Epithelial cell of esophagus (primary cell): ENCODE results near the gene BRICD5.

Experiments used
- DNase-seq: peaks from one replicate; pipeline ENCODE4 v3.0.0; 2010; ENCODE audit warnings: low read depth
- H3K4me3 ChIP-seq: 2 replicates; pipeline ENCODE4 v1.5.1; 2011; ENCODE audit warnings: mild to moderate bottlenecking, low read length, control low read depth
- TF ChIP-seq, protein P1 (sequence below): IDR thresholded peaks from 2 replicates; pipeline ENCODE4 v1.5.1; 2011; ENCODE audit warnings: low read depth, mild to moderate bottlenecking, low read length, control low read depth, inconsistent platforms; ENCODE audit not compliant: insufficient read depth; ENCODE audit errors: missing control alignments

BRICD5 gene

DNA sequence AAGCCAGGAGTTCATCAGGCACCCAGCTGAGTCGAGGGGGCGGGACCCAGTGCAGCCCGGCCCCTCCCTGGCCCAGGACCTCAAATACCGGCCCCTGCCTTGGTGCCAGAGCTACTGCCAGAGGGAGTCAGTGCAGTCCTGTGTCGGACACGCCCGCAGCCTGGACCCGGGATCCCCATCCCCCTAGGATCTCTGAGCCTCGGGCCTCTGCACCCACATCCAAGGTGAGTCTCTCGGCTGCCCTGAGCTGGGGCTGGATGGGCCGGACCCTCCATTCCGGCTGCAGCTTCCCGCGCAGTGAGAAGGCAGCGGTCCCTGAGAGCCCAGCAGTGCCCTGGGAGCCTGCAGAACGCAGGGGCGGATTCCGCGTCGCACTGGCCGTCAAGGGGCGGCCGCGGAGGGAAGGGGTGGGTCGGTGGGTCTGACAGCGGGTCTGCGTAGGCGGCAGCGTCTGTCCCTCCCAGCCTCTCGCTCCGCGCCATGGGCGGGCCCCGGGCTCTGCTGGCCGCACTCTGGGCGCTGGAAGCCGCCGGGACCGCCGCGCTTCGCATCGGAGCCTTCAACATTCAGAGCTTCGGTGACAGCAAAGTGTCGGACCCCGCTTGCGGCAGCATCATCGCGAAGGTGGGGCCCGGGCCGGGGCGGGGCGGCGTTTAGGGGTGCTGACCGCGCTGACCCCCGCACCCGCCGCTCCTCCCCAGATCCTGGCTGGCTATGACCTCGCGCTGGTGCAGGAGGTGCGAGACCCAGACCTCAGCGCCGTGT is 25.9 kb upstream of the BRICD5 start, which contains the start of gene DNASE1L2:
Gene DNASE1L2 (plus strand): TSS at position 108 of the 765 bp plus-strand sequence. CDS start 373 bp downstream, at position 481.
- TF ChIP-seq, protein P1, sequence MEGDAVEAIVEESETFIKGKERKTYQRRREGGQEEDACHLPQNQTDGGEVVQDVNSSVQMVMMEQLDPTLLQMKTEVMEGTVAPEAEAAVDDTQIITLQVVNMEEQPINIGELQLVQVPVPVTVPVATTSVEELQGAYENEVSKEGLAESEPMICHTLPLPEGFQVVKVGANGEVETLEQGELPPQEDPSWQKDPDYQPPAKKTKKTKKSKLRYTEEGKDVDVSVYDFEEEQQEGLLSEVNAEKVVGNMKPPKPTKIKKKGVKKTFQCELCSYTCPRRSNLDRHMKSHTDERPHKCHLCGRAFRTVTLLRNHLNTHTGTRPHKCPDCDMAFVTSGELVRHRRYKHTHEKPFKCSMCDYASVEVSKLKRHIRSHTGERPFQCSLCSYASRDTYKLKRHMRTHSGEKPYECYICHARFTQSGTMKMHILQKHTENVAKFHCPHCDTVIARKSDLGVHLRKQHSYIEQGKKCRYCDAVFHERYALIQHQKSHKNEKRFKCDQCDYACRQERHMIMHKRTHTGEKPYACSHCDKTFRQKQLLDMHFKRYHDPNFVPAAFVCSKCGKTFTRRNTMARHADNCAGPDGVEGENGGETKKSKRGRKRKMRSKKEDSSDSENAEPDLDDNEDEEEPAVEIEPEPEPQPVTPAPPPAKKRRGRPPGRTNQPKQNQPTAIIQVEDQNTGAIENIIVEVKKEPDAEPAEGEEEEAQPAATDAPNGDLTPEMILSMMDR = no peak
- H3K4me3 ChIP-seq = no peak within 1 kb of the TSS
- DNase-seq = no peak

DNA sequence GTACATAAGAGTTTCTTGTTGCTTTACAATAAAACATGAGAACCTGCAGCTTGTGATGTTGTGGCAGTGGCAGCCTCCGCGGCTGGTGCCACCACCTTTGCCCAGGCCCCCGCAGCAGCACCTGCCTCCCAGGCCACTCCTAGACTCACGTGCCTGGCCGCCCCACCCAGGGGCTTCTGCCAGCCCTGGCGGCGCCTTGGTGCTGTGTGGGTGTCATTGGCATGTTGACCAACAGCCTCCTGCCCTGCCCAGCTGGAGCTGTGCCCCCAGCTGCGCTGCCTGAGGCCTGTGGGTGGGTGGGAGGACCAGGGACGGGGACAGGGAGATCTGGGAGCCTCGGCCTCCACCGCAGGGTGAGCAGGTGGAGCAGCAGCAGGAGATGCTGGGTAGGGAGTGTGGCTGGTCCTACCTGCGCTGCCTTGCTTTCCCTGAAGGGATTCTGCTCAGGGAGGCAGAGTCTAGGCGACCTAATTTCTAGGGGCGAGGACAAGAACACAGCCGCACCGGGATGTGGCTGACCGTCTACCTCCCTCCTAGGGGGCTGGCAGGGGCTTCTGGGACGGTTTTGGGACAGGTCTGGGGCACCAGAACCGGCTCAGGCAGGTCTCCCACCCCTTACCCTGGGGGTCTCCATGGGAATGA is 25.2 kb upstream of the BRICD5 start:
- TF ChIP-seq, protein P1 = no peak
- no peak for DNase-seq

DNA sequence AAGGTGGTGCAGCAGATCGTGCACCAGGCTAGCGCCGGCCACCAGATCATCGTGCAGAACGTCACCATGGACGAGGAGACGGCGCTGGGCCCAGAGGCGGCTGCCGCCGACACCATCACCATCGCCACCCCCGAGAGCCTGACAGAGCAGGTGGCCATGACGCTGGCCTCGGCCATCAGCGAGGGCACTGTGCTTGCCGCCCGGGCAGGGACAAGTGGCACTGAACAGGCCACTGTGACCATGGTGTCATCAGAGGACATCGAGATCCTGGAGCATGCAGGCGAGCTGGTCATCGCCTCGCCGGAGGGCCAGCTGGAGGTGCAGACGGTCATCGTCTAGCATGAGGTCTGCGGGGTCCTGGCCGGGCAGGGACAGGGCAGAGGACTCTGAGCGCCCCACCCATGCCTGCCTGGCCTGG is 24.6 kb upstream of the BRICD5 start:
- TF ChIP-seq, protein P1 = no peak
- H3K4me3 ChIP-seq = no peak overlapping the region
- no peak for DNase-seq

More for the DNA sequence above, 25.2 kb upstream of the BRICD5 start:
- no peak overlapping the region for H3K4me3 ChIP-seq

DNA sequence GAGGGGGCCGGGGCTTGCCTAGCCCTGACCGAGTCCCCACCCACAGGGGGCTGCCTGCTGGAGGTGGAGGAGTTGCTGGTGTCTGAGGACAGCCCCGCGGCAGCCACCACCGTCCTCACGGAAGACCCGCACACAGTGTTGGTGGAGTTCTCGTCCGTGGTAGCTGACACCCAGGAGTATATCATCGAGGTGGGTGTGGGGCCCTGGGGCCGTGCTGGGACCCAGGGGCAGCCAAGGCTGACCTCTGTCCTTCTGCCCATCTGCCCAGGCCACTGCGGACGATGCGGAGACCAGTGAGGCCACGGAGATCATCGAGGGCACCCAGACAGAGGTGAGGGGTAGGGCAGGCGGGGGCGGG is 24.1 kb upstream of the BRICD5 start:
- no peak for DNase-seq
- no peak overlapping the region for H3K4me3 ChIP-seq
- TF ChIP-seq, protein P1 = no peak

DNA sequence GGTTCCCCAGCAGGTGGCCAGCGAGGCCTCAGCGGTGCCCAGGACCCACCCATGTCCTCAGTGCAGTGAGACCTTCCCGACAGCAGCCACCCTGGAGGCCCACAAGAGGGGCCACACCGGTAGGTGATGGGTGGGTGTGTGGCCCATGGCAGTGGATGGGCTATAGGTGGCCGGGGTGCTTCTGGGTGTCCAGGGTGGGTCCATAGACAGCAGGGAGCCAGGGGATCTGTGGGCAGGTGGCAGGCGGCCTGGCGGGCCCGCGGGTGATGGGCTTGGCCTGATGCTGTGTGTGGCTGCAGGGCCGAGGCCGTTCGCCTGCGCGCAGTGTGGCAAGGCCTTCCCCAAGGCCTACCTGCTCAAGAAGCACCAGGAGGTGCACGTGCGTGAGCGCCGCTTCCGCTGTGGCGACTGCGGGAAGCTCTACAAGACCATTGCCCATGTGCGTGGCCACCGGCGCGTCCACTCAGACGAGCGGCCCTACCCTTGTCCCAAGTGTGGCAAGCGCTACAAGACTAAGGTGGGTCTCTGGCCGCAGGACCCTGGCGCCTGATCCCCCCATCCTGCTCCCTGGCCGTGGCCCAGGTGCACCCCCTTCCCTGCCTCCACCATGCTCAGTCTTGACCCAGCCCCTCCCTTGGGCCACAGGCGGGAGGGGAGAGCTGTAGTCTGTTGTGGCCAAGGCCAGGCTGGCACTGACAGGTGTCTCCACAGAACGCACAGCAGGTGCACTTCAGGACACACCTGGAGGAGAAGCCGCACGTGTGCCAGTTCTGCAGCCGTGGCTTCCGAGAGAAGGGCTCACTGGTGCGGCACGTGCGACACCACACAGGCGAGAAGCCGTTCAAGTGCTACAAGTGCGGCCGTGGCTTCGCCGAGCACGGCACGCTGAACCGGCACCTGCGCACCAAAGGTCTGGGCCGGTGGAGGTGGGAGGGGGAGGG is 23.5 kb upstream of the BRICD5 start:
- TF ChIP-seq, protein P1 = no peak
- no peak overlapping the region for H3K4me3 ChIP-seq
- no peak for DNase-seq

DNA sequence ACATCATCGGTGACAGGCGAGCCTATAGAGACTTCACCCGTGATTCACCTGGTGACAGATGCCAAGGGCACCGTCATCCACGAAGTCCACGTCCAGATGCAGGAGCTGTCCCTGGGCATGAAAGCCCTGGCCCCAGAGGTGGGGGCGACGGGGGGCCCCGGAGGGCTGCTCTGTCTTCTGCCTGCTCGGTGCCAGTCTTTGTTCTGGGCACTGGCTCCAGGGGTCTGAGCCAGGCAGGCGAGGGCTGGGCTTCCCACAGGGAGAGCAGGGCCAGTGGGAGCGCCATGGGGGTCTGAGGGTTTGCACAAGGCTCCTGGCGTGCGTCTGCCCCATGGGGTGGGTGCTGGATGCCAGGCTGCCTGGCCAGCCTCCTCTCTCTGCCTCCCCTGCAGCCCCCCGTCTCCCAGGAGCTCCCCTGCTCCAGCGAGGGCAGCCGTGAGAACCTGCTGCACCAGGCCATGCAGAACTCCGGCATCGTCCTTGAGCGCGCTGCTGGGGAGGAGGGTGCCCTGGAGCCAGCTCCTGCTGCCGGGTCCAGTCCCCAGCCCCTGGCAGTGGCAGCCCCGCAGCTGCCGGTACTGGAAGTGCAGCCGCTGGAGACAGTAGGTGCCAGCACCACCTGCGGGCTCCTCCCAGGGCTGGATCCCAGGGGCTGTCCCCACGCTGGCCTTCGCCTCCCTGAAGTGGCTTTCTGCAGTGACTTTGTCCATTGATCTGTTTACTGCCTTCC is 22.5 kb upstream of the BRICD5 start:
- no peak for DNase-seq
- no peak overlapping the region for H3K4me3 ChIP-seq

More for the DNA sequence above, 22.5 kb upstream of the BRICD5 start:
- TF ChIP-seq, protein P1 = no peak
